Neural cell (in vitro differentiated cells): ENCODE measurements around the gene TADA2B. TPM values are rescaled to one million over a fixed set of nuclear protein-coding genes. Genes with fewer than 3 reads are reported as not detected.

Experiments
- H2AFZ ChIP-seq: fragments of 200-600, 300-800 bp; sonication (generic), shearing (Covaris generic); 2 replicates; pipeline ENCODE4 v1.6.0; 2014; ENCODE audit warnings: low read depth, mild to moderate bottlenecking, antibody characterized with exemption, low read length, moderate library complexity
- H3F3A ChIP-seq: fragments of 200-600 bp; shearing (Covaris generic); 2 replicates; pipeline ENCODE4 v1.6.1; 2016; ENCODE audit warnings: mild to moderate bottlenecking, moderate library complexity, mixed read lengths, antibody characterized with exemption, low read length; ENCODE audit not compliant: insufficient read depth, poor library complexity, severe bottlenecking
- H3K27ac ChIP-seq: fragments of 200-600, 300-800 bp; sonication (generic), shearing (Covaris generic); 2 replicates; pipeline ENCODE4 v1.5.1; 2014; ENCODE audit warnings: mild to moderate bottlenecking, low read length, moderate library complexity
- H3K27me3 ChIP-seq: fragments of 300-800, 200-600 bp; sonication (generic), shearing (Covaris generic); 2 replicates; pipeline ENCODE4 v1.6.0; 2014; ENCODE audit warnings: mild to moderate bottlenecking, low read depth, low read length, moderate library complexity; ENCODE audit not compliant: insufficient read depth
- H3K36me3 ChIP-seq: fragments of 300-800, 200-600 bp; sonication (generic), shearing (Covaris generic); 2 replicates; pipeline ENCODE4 v1.5.1; 2014; ENCODE audit warnings: mild to moderate bottlenecking, antibody characterized with exemption, low read length, moderate library complexity; ENCODE audit not compliant: insufficient read depth
- H3K4me2 ChIP-seq: fragments of 300-800, 200-600 bp; sonication (generic), shearing (Covaris generic); 2 replicates; pipeline ENCODE4 v1.6.0; 2014; ENCODE audit warnings: mild to moderate bottlenecking, low read length
- H3K4me3 ChIP-seq: fragments of 300-800, 200-600 bp; sonication (generic), shearing (Covaris generic); 2 replicates; pipeline ENCODE4 v1.5.1; 2014; ENCODE audit warnings: mild to moderate bottlenecking, low read length, moderate library complexity
- H3K79me2 ChIP-seq: fragments of 200-600 bp; shearing (Covaris generic); replicated peaks from 2 replicates; pipeline ENCODE4 v1.6.0; 2014; ENCODE audit warnings: mild to moderate bottlenecking, low read length, moderate library complexity; ENCODE audit not compliant: insufficient read depth
- H3K9ac ChIP-seq: fragments of 300-800, 200-600 bp; sonication (generic), shearing (Covaris generic); 2 replicates; pipeline ENCODE4 v1.6.1; 2016; ENCODE audit warnings: mild to moderate bottlenecking, low read length, mixed read lengths
- H3K9me2 ChIP-seq: fragments of 200-600 bp; shearing (Covaris generic); 2 replicates; pipeline ENCODE4 v1.6.1; 2016; ENCODE audit warnings: mild to moderate bottlenecking, low read length, mixed read lengths; ENCODE audit not compliant: insufficient read depth
- H3K9me3 ChIP-seq: fragments of 200-600, 300-800 bp; sonication (generic), shearing (Covaris generic); 2 replicates; pipeline ENCODE4 v1.6.1; 2016; ENCODE audit warnings: mild to moderate bottlenecking, mixed run types, low read length, moderate library complexity, mixed read lengths
- H4K20me1 ChIP-seq: fragments of 200-600 bp; shearing (Covaris generic); 2 replicates; pipeline ENCODE4 v1.6.1; 2016; ENCODE audit warnings: mild to moderate bottlenecking, mixed run types; ENCODE audit not compliant: insufficient read depth
- CTCF ChIP-seq: fragments of 450-650 bp; IDR thresholded peaks from 2 replicates; pipeline ENCODE4 v1.5.1; 2014; ENCODE audit warnings: antibody characterized with exemption, mild to moderate bottlenecking, moderate library complexity; ENCODE audit not compliant: poor library complexity, severe bottlenecking
- EP300 ChIP-seq: fragments of 450-650 bp; conservative IDR thresholded peaks from 2 replicates; pipeline ENCODE4 v1.6.1; 2014; ENCODE audit warnings: antibody characterized with exemption, mild to moderate bottlenecking, moderate library complexity; ENCODE audit not compliant: poor library complexity, severe bottlenecking
- EZH2 ChIP-seq: fragments of 200-600, 300-800 bp; shearing (Covaris generic), sonication (generic); IDR thresholded peaks from 2 replicates; pipeline ENCODE4 v1.6.1; 2014; ENCODE audit warnings: antibody characterized with exemption, low read length, borderline replicate concordance, mild to moderate bottlenecking; ENCODE audit not compliant: insufficient read depth, poor library complexity, severe bottlenecking
- MXI1 ChIP-seq: fragments of 450-650 bp; conservative IDR thresholded peaks from 2 replicates; pipeline ENCODE4 v1.6.1; 2014; ENCODE audit warnings: antibody characterized with exemption, mild to moderate bottlenecking; ENCODE audit not compliant: poor library complexity, severe bottlenecking
- POLR2AphosphoS5 ChIP-seq: IDR thresholded peaks from 2 replicates; pipeline ENCODE4 v1.6.1; 2012
- RAD21 ChIP-seq: fragments of 450-650 bp; conservative IDR thresholded peaks from 2 replicates; pipeline ENCODE4 v1.6.1; 2014; ENCODE audit warnings: antibody characterized with exemption, mild to moderate bottlenecking, moderate library complexity
- REST ChIP-seq: IDR thresholded peaks from 2 replicates; pipeline ENCODE4 v1.6.1; 2012; ENCODE audit warnings: borderline replicate concordance
- SMC3 ChIP-seq: fragments of 450-650 bp; conservative IDR thresholded peaks from 2 replicates; pipeline ENCODE4 v1.6.1; 2014; ENCODE audit warnings: antibody characterized with exemption, mild to moderate bottlenecking, moderate library complexity; ENCODE audit not compliant: poor library complexity
- polyA plus RNA-seq: library from polyadenylated mRNA; depleted of rRNA; stranded (reverse); fragments of >200 nt; gene quantifications from 2 replicates; pipeline ENCODE4 v1.2.3, GENCODE V29; 2014

The TADA2B gene
- polyA plus RNA-seq, 1 donor from 2014 or later: 13.9 TPM

GRCh38 chr4:7020290-7020689, 22.9 kb upstream of the TADA2B start:
- Histone ChIP-seq H3K27ac (no peak overlapping the region), H3K9me2 (no peaks in the 10 kb centered on the region), H3K4me3 (no peak overlapping the region), H4K20me1 (no peaks in the 10 kb centered on the region), H3F3A (no peaks in the 10 kb centered on the region), H3K4me2 (no peak overlapping the region), H3K36me3 (no peaks in the 10 kb centered on the region), H3K9me3 (no peaks in the 10 kb centered on the region), H3K9ac (no peak overlapping the region), H2AFZ (no peak overlapping the region), H3K79me2 (no peaks in the 10 kb centered on the region), H3K27me3 (no peaks in the 10 kb centered on the region)
- TF ChIP-seq CTCF: no peak

GRCh38 chr4:7020856-7021255, 22.3 kb upstream of the TADA2B start:
- H3K9me3 ChIP-seq: no peaks in the 10 kb centered on the region
- TF ChIP-seq CTCF (no peak), RAD21 (no peak), REST (no peak), MXI1 (no peak), EP300 (no peak), EZH2 (no peak), SMC3 (no peak), POLR2AphosphoS5 (no peak)
- no peak overlapping the region for H3K4me3 ChIP-seq
- H3K9ac ChIP-seq: no peak overlapping the region
- no peak overlapping the region for H2AFZ ChIP-seq
- H3K9me2 ChIP-seq: no peaks in the 10 kb centered on the region
- H3K36me3 ChIP-seq: no peaks in the 10 kb centered on the region
- H4K20me1 ChIP-seq: no peaks in the 10 kb centered on the region
- H3K4me2 ChIP-seq: no peak overlapping the region
- no peaks in the 10 kb centered on the region for H3F3A ChIP-seq
- H3K79me2 ChIP-seq: no peaks in the 10 kb centered on the region
- no peak overlapping the region for H3K27ac ChIP-seq
- no peaks in the 10 kb centered on the region for H3K27me3 ChIP-seq
